GM13977 (cell line): ENCODE results near the gene OXT.

Experiments used
- DNase-seq: peaks from one replicate; pipeline ENCODE4 v3.0.0; 2012; ENCODE audit warnings: low spot score
- in situ Hi-C: fragments of 300-500 bp; cut with MboI; formaldehyde crosslinking; loops from one replicate; pipeline ENCODE4 v1.12.0; 2022; ENCODE audit warnings: low sequenced_read_pairs, low pct_unique_long_range_greater_than_20kb, mixed read lengths, inconsistent platforms; ENCODE audit not compliant: unreplicated experiment
- TF ChIP-seq, protein P1 (sequence below): IDR thresholded peaks from 2 replicates; pipeline ENCODE4 v1.5.1; 2012; ENCODE audit warnings: mild to moderate bottlenecking, control low read depth; ENCODE audit not compliant: insufficient read depth; ENCODE audit errors: extremely low read depth, missing control alignments

Gene OXT

DNA sequence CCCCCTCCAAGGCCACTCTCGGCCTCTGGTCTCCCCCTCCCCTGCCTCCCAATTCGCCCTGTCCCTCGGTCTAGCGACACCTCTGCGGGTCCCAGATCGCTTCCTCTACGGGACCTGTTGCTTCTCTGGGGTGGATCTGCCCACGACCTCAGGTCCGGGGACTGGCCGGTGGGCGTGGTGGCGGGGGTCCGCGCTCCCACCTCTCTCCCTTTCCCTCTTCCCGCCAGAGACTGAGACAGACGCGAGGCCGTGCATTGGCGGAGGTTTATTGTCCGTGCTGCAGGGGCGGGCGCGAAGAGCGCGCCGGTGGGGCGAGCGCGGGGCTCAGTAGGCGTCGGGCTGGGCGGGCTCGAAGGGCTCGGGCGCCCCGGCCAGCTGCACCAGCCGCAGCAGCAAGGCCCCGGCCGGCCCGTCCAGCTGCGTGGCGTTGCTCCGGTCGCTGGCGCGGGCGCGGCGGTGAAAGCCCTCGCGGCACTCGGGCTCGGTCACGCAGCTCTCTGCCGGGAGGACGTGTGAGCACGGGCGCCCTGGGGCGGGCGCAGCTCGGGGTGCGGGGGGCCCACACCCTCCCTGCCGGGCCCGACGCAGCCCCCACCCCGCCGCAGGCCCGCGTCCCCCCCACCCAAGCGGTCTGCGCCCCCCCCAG, 11.0 kb downstream of the OXT start:
- DNase-seq = no peak
- TF ChIP-seq, protein P1, sequence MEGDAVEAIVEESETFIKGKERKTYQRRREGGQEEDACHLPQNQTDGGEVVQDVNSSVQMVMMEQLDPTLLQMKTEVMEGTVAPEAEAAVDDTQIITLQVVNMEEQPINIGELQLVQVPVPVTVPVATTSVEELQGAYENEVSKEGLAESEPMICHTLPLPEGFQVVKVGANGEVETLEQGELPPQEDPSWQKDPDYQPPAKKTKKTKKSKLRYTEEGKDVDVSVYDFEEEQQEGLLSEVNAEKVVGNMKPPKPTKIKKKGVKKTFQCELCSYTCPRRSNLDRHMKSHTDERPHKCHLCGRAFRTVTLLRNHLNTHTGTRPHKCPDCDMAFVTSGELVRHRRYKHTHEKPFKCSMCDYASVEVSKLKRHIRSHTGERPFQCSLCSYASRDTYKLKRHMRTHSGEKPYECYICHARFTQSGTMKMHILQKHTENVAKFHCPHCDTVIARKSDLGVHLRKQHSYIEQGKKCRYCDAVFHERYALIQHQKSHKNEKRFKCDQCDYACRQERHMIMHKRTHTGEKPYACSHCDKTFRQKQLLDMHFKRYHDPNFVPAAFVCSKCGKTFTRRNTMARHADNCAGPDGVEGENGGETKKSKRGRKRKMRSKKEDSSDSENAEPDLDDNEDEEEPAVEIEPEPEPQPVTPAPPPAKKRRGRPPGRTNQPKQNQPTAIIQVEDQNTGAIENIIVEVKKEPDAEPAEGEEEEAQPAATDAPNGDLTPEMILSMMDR = no peak
- in situ Hi-C loops = no loop called here

DNA sequence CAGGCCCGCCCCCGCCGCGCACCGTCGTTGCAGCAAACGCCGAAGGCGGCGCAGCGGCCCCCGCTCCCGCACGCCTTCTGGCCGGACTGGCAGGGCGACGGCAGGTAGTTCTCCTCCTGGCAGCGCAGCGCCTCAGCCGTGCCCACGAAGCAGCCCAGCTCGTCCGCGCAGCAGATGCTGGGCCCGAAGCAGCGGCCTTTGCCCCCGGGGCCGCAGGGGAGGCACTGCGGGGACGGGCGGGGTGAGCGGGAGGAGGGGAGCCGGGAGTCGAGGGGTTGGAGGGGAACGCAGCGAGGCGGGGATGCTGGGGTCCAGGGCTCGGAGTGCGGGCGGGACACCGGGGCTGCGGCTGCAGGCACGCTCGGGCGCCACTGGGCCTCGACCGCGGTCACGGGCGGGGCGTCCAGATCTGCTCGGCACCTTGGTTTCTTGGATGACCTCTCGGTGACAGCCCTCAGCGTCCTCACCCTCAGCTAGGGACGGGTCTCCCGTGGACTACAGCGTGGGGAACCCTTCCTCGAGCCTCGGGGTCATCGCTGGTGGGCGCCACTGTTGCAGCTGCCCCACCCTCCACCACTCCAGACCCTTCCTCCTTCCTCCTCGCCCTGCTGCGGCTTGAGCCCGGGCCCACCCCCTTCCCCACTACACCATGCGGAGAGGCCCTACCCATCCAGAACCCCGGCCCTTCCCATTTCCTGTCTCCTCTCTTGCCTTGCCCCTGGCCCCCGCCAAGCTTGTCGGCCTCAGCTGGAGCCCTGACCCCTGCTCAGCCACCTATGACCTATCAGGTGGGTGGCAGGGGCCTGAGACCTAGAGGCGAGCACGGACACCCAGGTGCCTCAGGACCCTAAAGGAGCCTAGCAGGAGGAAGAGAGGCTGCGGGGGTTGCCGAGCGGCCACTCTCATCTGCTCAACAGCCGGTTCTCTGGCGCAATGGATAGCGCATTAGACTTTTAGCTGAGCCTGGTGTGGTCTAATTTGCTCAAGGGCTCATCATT, 11.8 kb downstream of the OXT start:
- TF ChIP-seq, protein P1 = no peak
- DNase-seq = no peak
- in situ Hi-C loops = no loop called here

DNA sequence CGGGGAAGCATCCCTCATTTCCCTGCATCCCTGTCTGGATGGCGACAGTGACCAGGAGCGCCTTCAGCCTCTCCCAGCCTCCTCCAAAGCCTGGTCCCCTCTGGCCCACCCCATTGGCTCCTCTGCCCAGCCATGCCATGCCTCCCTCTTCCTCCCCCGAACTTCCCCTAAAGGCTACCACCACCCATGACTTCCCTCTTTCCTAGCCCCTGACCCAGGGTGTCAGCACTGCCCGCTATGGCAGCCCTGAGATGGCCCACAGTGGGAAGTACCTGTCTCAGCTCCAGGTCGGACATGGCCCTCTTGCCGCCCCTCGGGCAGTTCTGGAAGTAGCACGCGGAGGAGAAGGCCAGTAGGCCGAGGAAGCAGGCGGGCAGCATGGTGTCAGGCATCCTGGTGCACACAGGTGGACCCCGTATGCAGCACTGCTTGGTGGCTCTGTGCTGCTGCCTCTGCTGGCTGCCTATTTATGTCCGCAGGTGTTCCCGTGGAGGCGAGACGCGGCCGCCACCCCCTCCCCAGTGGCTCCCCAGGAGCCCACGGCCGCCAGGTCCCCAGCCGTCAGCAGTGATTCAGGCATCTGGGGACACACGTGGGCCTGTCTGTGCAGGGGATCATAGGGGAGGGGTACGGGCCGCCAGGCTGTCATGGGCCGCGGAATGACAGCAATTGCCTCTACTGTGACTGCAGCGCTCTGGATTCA, 13.0 kb downstream of the OXT start, which contains the start of gene AVP:
TSS of gene AVP (minus strand) at position 442 of the 703 bp plus-strand sequence. CDS start at position 392, 50 bp downstream.
- in situ Hi-C loops = no loop called here
- no peak for DNase-seq
- TF ChIP-seq, protein P1 = no peak

DNA sequence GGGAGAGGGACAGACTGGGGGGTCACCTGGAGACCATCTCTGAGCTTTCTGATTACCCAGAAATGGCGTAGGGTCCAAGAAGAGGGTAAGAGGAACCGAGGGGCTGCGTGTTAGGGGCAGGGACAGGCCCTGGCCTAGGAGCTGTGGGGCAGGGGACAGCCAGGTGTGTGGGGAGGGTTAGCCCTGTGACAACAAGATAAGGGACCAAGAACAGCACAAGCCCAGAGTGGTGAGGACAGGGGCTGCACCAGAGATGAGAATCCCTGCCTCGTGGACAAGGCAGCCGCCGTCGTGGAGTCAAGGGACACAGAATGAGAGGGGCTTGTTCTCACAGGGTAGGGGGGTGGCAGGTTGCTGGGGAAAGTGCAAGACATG, 13.6 kb downstream of the OXT start:
- no peak for DNase-seq
- TF ChIP-seq, protein P1 = no peak
- in situ Hi-C loops = no loop called here

DNA sequence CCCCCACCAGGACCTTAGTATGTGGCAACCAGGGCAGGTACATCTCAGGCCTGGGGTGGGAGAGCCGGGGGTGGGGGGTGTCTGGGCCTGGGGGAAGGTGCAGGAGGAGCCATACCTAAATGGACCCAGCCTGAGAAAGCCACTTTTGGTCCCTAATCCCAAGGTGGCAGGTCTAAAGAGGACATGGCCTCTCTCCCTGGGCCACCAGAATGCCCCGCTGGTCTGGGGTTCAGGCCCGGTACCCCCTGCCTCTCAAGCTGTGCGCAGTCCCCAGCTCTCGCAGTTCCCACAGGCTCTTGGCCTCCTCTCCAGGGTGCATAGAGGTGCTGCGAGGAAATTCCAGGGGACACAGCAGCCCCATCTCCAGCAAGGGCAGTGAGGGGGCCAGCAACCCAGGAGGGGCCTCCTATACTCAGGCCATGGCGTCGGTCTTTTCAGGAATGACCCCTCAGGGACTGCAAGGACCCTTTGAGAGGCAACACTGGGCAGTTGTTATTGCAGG, 14.2 kb downstream of the OXT start:
- TF ChIP-seq, protein P1 = no peak
- no peak for DNase-seq
- in situ Hi-C loops = no loop called here

DNA sequence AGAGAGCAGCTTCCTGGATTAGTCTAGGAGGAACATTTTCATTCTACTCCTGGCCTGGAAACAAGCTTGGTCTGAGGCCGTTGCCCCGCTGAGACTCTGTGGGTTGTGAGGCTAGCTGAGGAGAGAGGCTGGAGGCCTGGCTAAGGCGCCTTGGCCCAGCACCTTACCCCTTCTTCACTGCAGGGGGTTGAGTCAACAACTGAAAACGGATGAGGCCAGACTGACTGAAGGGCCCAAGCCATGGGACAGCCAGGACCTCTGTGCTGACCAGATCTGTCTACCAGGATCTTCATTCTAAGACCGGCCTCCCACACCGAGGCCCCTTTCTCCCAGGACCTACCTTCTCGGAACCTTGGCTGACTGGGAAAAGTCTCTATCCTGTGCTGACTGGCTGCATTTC, 16.6 kb downstream of the OXT start:
- no peak for DNase-seq
- in situ Hi-C loops = no loop called here
- TF ChIP-seq, protein P1 = no peak
